Stimulated activated naive CD4-positive, alpha-beta T cell treated with Interleukin-2 at 50 U/mL for 16 hours (primary cell): ENCODE results near the gene MYL3.

Source experiments
- DNase-seq: peaks from one replicate; lab custom pipeline; 2025; lab: John Stamatoyannopoulos, UW

MYL3 gene

GRCh38 chr3:46883054-46883829 is 20.0 kb upstream of the MYL3 start:
- peak; percentile 11 for DNase-seq

- no peak for DNase-seq
Measured at GRCh38 chr3:46882377-46883053, 19.3 kb upstream of the MYL3 start.

- no peak for DNase-seq
Measured at GRCh38 chr3:46881596-46882376, 18.5 kb upstream of the MYL3 start.

GRCh38 chr3:46880884-46881595 is 17.8 kb upstream of the MYL3 start:
- no peak for DNase-seq

DNA sequence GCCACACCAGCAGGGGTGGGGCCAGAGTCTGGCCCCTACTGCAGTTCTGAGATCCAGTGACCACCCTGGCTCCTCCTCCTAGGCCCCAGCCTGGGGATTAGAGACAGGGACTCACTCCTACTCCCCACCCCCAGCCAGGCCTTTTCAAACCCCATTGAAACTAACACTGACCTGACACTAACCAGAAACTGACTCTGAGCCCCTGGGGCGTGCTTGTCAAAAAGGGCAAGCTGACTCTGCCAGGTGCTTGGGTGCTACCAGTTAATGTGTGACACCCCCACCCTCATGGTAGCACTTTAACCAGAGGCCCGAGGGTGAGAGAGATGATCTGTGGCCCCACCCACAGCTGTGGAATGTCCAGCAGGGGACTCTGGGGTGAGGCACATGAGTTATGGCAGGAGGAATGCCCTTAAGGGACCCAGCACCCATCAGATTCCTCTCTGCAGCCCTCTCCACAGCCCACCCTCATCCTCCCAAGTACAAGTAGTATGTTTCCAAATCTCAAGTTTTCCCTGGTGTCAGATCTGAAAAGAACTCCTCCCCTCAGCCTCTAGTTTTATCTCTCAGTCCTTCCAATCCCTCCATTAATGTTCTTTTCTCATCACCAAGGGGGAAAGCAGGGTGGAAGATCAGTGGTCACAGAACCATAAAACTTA is 15.7 kb upstream of the MYL3 start:
- DNase-seq: no peak

DNA sequence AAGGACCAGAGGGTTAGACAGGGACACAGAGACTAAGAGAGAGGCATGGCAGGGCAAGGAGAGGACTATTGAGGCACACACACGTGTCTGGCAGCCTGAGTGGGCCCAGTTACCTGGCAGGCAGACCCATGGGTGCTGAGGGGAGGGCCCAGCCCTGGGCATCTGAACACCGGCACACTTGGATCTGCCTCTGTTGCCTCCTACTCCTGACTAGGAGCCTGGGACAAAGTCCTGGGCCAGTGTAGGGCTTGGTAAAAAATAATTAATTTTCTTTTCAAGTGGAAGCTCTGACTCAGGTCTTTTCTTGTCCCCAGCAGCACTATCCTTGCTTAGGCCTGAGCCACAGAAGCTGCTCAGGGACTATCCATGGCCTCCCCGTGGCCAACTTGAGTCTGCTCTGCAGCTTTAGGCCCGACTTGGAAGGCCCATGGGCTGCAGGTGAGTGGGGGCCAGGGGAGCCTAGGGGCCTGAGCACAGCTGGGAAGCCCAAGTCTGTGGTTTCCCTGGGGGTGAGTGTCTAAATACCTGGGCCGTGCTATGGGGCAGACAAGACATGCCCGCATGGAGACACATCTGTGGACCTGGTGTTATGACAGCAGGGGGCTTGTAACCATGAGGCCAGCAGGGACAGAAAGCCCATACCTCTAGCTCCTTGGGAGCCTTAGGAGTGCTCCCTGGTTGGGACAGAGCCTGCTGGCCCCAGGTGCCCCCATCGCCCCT is 14.3 kb upstream of the MYL3 start, which contains the start of gene PTH1R:
TSS of gene PTH1R (plus strand) at position 316 of the 720 bp plus-strand sequence. CDS start 5,839 bp downstream, outside the sequence.
- no peak for DNase-seq

- DNase-seq: no peak
Measured at GRCh38 chr3:46876313-46877300, 13.4 kb upstream of the MYL3 start.

GRCh38 chr3:46875560-46875959 is 12.3 kb upstream of the MYL3 start:
- no peak for DNase-seq

DNA sequence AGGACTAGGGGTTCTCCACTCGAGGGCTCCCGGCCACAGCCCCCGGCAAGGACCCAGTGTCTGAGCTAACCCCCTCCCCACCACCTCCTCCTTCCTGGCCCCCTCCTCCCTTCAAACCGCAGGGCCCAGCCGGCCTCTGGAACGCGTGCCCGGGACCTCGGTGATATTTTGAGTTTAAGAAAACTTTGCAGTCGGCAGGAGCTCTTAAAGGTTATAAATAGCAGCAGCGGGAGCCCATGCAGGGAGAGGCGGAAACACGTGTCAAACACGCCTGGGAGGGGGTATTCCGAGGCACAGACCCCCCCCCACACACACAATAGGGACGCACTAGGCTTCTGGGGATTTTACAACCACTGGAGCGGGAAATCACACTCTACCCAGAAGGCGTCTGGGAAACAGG is 11.2 kb upstream of the MYL3 start:
- DNase-seq: no peak

DNA sequence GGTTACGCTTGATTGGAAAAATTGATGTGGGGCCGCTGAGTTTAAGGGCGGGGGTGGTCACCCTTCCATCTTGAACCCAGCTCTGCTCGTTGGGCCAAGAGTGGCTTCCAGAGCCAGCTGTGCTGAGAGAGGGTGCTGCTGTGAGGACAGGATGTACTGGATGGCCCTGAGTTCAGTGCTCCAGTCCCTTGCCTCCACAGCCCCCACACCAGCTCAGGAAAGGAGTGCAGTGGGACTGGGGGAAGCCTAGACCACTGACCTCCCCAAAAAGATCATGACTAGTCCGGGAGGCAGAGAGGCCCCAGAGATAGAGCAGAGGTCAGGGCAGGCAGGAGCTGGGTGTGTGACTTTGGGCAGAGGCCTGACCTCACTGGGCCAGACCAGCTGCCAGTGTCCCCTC is 10.3 kb upstream of the MYL3 start:
- no peak for DNase-seq

GRCh38 chr3:46871222-46871621 is 8.0 kb upstream of the MYL3 start:
- DNase-seq: no peak

DNA sequence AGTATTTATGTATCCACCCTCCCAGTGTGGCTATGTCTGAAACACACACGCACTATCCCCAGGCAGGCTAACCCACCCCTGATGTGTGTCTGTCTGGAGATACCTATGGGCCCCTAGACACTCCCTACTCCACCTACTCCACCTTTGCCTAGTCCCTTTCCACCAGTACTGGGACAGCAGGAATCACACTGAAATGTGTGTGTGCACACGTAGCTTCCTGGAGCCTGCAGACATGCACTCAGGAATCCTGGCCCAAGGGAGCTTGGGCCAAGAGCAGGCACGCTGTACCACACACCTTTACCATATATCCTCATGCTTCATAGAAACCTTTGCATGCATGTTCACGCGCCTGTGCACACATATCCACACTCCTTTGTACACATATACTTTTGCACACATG is 7.4 kb upstream of the MYL3 start:
- no peak for DNase-seq

- DNase-seq: no peak
Measured at GRCh38 chr3:46869440-46869839, 6.2 kb upstream of the MYL3 start.

- DNase-seq: no peak
Measured at GRCh38 chr3:46868948-46869347, 5.7 kb upstream of the MYL3 start.

GRCh38 chr3:46868287-46868686 is 5.0 kb upstream of the MYL3 start:
- no peak for DNase-seq

DNA sequence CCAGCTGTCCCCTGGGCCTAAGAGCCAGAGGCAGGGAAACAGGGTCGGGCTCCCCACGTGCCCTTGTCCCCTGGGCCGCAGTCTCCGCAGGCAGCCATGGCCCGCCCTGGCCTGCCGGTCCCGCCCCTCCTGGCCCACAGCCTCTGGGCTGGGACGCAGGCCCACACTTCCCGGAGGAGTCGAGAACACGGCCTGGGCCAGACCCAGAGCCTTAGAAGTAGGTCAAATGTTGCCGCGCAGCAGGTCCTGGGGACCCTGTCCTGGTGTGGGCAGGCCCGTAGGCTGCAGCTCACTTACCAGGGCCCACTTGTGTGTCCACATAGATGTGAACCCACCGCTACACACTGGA is 4.3 kb upstream of the MYL3 start:
- DNase-seq: no peak

DNA sequence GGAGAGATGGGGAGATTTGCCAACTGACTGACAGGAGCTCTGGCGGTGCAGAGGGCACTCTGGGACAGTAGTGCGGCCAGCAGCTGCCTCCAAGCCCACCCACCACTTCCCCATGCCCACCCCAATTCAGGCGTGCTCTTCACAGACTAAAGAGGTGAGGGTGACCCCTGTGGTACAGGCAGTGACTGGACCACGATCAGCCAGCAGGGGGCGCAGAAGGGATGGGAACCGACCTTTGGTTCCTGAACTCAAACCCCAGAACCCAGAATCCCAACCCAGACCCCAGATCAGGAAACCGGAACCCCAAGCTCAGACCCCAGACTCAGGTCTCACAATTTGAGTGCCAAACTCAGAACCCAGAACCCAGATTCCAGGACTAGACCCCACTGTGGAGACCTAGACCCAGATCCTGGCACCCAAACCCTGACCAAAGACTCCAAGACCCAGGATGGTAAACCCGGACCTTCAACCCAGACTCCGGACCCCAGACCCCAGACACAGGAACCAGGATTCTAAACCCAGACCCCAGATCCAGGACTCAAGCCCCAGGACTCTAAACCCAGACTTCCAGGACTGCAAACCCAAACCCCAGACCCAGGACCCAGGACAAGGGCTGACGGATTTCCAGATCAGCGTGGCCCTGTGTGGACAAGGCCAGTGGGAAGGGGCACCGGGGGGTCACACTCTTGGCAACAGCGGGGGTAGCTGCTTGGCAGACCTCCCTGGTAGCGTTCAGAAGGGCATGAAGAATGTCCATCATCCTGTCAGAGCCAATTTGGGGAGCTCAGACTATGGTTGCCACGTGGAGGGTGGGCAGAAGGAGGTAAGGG is 3.7 kb upstream of the MYL3 start:
- peak; percentile 67 for DNase-seq

- DNase-seq: no peak
Measured at GRCh38 chr3:46866032-46866595, 2.9 kb upstream of the MYL3 start.

DNA sequence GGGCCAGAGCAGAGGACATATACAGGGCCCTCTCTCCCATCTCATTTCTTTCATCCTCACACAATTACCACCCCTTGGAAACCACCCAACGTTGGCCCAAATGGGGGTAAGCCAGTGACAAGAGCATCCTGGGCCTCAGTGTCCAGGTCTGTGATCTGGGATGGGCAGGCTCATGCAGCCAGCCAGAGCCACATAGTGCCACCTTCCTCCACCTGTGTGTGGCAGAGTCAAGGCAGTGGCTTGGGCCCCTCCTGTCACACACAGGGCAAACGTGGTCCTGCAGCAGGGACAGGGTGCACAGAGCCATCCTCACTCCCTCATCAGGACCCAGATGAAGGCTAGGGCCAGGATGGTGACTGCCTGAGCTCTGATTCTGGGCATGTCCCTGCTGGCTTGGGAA is 2.3 kb upstream of the MYL3 start:
- DNase-seq: no peak
